Measurements from ENCODE around the gene USP53. TPM values are rescaled to one million over a fixed set of nuclear protein-coding genes. Genes with fewer than 3 reads are reported as not detected.

Gene USP53
- total RNA-seq, 4 donors from 2014 or later, result 68.1 to 116 (median 78.4) TPM

GRCh38 chr4:119281393-119281792, 68.9 kb downstream of the USP53 start:
- H3K27me3 ChIP-seq, result no peaks in the 10 kb centered on the region
- H3K27ac ChIP-seq (replicated peaks in 1 of 4), result peak overlapping the region in 1 of 4 donors; percentile 7
- 85% methylated on average over 2 of the region's 2 CpGs for WGBS
- intact Hi-C loops (cut with DNase I), result no loop called here
- H3K9me3 ChIP-seq, result no peaks in the 10 kb centered on the region
- no peak for TF ChIP-seq POLR2A (IDR thresholded peaks at IDR 0.05; ENCODE audit: low read depth)
- TF ChIP-seq CTCF (IDR thresholded peaks at IDR 0.05), result no peak
- no peak for TF ChIP-seq POLR2AphosphoS5 (IDR thresholded peaks at IDR 0.05)
- TF ChIP-seq EP300 (IDR thresholded peaks at IDR 0.05), result no peak
- DNase-seq (ENCODE audit: extremely low spot score), result no peak
- H3K4me3 ChIP-seq, result no peak overlapping the region
- peaks cover 0 to 17% (median 9%) of the 10 kb centered on the region in 4 donors for H3K36me3 ChIP-seq
- H3K4me1 ChIP-seq, result peaks cover 30 to 55% (median 34%) of the 10 kb centered on the region in 4 donors

GRCh38 chr4:119284876-119285780, 72.6 kb downstream of the USP53 start:
- H3K27me3 ChIP-seq, result no peaks in the 10 kb centered on the region
- no peak for DNase-seq (ENCODE audit: extremely low spot score)
- H3K27ac ChIP-seq (replicated peaks in 1 of 4), result peak overlapping the region; percentile 7 to 59 (median 48)
- 14% methylated on average over 4 of the region's 4 CpGs for WGBS
- no peaks in the 10 kb centered on the region for H3K9me3 ChIP-seq
- H3K36me3 ChIP-seq, result peaks cover 0 to 28% (median 8%) of the 10 kb centered on the region in 4 donors
- H3K4me1 ChIP-seq, result peaks cover 31 to 60% (median 36%) of the 10 kb centered on the region in 4 donors
- no peak for TF ChIP-seq EP300 (IDR thresholded peaks at IDR 0.05)
- TF ChIP-seq CTCF (IDR thresholded peaks at IDR 0.05), result peak in 1 of 3 experiments; percentile 18
- peak overlapping the region in 2 of 4 donors; percentile 6 to 15 for H3K4me3 ChIP-seq
- intact Hi-C loops (cut with DNase I), result loop anchor here (2.0 to 5.0 kb wide), 2 partner anchors 243 to 302 kb away; no protein-coding TSS in a partner anchor

- no peak for DNase-seq (ENCODE audit: extremely low spot score)
- H3K4me3 ChIP-seq, result no peak overlapping the region
- peak overlapping the region in 1 of 4 donors; percentile 1 for H3K27ac ChIP-seq (replicated peaks in 1 of 4)
- H3K4me1 ChIP-seq, result peaks cover 31 to 51% (median 36%) of the 10 kb centered on the region in 4 donors
- no peaks in the 10 kb centered on the region for H3K9me3 ChIP-seq
- TF ChIP-seq CTCF (IDR thresholded peaks at IDR 0.05) (peak; percentile 61 to 73 (median 63)), POLR2AphosphoS5 (IDR thresholded peaks at IDR 0.05) (no peak)
- 18% methylated on average over 3 of the region's 3 CpGs for WGBS
- peaks cover 0 to 28% (median 4%) of the 10 kb centered on the region in 4 donors for H3K36me3 ChIP-seq
- intact Hi-C loops (cut with DNase I), result loop anchor here (5.0 kb wide), 1 partner anchor 244 kb away; no protein-coding TSS in a partner anchor
- H3K27me3 ChIP-seq, result no peaks in the 10 kb centered on the region
Observed at GRCh38 chr4:119286377-119287002, 74.0 kb downstream of the USP53 start.

- Histone ChIP-seq H3K4me1 (peaks cover 19 to 25% (median 22%) of the 10 kb centered on the region in 4 donors), H3K27me3 (no peaks in the 10 kb centered on the region), H3K27ac (replicated peaks in 1 of 4) (no peak overlapping the region), H3K36me3 (peaks cover 12 to 50% (median 18%) of the 10 kb centered on the region in 4 donors), H3K9me3 (no peaks in the 10 kb centered on the region), H3K4me3 (no peak overlapping the region)
- TF ChIP-seq POLR2AphosphoS5 (IDR thresholded peaks at IDR 0.05) (no peak), CTCF (IDR thresholded peaks at IDR 0.05) (no peak), POLR2A (IDR thresholded peaks at IDR 0.05; ENCODE audit: low read depth) (no peak), EP300 (IDR thresholded peaks at IDR 0.05) (no peak)
- intact Hi-C loops (cut with DNase I), result loop anchor here (5.0 kb wide), 1 partner anchor 247 kb away; no protein-coding TSS in a partner anchor
- WGBS, result 97% methylated on average over 5 of the region's 5 CpGs
- DNase-seq (ENCODE audit: extremely low spot score), result no peak
Observed at GRCh38 chr4:119289313-119289712, 76.8 kb downstream of the USP53 start.
